A673 (cell line): Measurements from ENCODE around the gene FGFBP3. TPM values are rescaled to one million over a fixed set of nuclear protein-coding genes. Genes with fewer than 3 reads are reported as not detected.

Experiments
- BruUV-seq: library from RNA; stranded (reverse); fragments of 400-500 nt; replicated peaks from 2 replicates; lab custom pipeline; 2021; lab: Mats Ljungman, UMichigan
- CTCF ChIA-PET: fragments of 300-600 bp; sonication (Branson Sonifier 250); formaldehyde crosslinking; loops from one replicate; lab custom pipeline; 2022; ENCODE audit warnings: antibody characterized with exemption; lab: Charles Lee
- POLR2A ChIA-PET: fragments of 300-600 bp; sonication (Branson Sonifier 250); formaldehyde crosslinking; loops from one replicate; lab custom pipeline; 2022; ENCODE audit warnings: antibody characterized with exemption; ENCODE audit not compliant: low non-redundant PET; lab: Charles Lee
- DNase-seq: peaks from one replicate; pipeline ENCODE4 v3.0.0-alpha.2; 2015; ENCODE audit warnings: low spot score
- H3K27ac ChIP-seq: fragments of 200-600 bp; sonication (generic); 2 replicates; pipeline ENCODE4 v1.5.1; 2016; ENCODE audit warnings: mixed run types, low read depth, mild to moderate bottlenecking, mixed read lengths, antibody characterized with exemption, low read length; ENCODE audit not compliant: poor library complexity, severe bottlenecking
- H3K27me3 ChIP-seq: fragments of 200-600 bp; sonication (generic); replicated peaks from 2 replicates; pipeline ENCODE4 v1.6.1; 2017; ENCODE audit warnings: mixed run types, low read depth, mild to moderate bottlenecking, mixed read lengths, antibody characterized with exemption, low read length; ENCODE audit not compliant: insufficient read depth, poor library complexity
- H3K36me3 ChIP-seq: fragments of 200-600 bp; sonication (generic); 2 replicates; pipeline ENCODE4 v1.6.1; 2016; ENCODE audit warnings: mixed run types, mild to moderate bottlenecking, mixed read lengths, antibody characterized with exemption, low read length; ENCODE audit not compliant: insufficient read depth, poor library complexity, severe bottlenecking
- H3K4me1 ChIP-seq: fragments of 200-600 bp; sonication (generic); 2 replicates; pipeline ENCODE4 v1.6.1; 2017; ENCODE audit warnings: mixed run types, mild to moderate bottlenecking, mixed read lengths, antibody characterized with exemption, low read length; ENCODE audit not compliant: insufficient read depth, poor library complexity, severe bottlenecking
- H3K4me3 ChIP-seq: fragments of 200-600 bp; sonication (generic); 2 replicates; pipeline ENCODE4 v1.5.1; 2016; ENCODE audit warnings: low read depth, mixed run types, mild to moderate bottlenecking, mixed read lengths, low read length; ENCODE audit not compliant: poor library complexity, severe bottlenecking
- H3K9me3 ChIP-seq: fragments of 200-600 bp; sonication (generic); 2 replicates; pipeline ENCODE4 v1.6.1; 2016; ENCODE audit warnings: mixed run types, low read depth, mild to moderate bottlenecking, mixed read lengths, antibody characterized with exemption, low read length; ENCODE audit not compliant: poor library complexity, severe bottlenecking
- EZH2 ChIP-seq: fragments of 200-600 bp; sonication (generic); IDR thresholded peaks from 2 replicates; pipeline ENCODE4 v1.6.1; 2017; ENCODE audit warnings: borderline replicate concordance, low read depth, mild to moderate bottlenecking, mixed read lengths, antibody characterized with exemption, low read length; ENCODE audit not compliant: poor library complexity, severe bottlenecking
- intact Hi-C: fragments of 100-400 bp; cut with micrococcal nuclease; formaldehyde crosslinking; loops from one replicate; pipeline ENCODE4 v1.10.0; 2022; ENCODE audit not compliant: unreplicated experiment
- total RNA-seq: library from RNA; stranded (reverse); gene quantifications from 2 replicates; pipeline ENCODE4 v1.2.3, GENCODE V29; 2021
- TF ChIP-seq, protein P1 (sequence below): fragments of 300-800, 200-600 bp; sonication (generic); conservative IDR thresholded peaks from 2 replicates; pipeline ENCODE4 v1.5.1; 2017; ENCODE audit warnings: low read depth, mild to moderate bottlenecking, antibody characterized with exemption, low read length, moderate library complexity, mixed read lengths

Gene FGFBP3
- total RNA-seq, 1 experiment from 2014 or later, result 5.7 TPM

GRCh38 chr10:91880310-91880709 is 29.0 kb downstream of the FGFBP3 start:
- intact Hi-C loops, result no loop called here
- Histone ChIP-seq H3K27me3 (peaks cover 45% of the 10 kb centered on the region), H3K4me1 (peaks cover 30% of the 10 kb centered on the region), H3K9me3 (no peaks in the 10 kb centered on the region), H3K4me3 (no peak overlapping the region), H3K27ac (no peak overlapping the region), H3K36me3 (no peaks in the 10 kb centered on the region)
- ChIA-PET CTCF (no interaction called here), POLR2A (no interaction called here)
- DNase-seq, result no peak
- no TSS peak for BruUV-seq
- TF ChIP-seq, protein P1, sequence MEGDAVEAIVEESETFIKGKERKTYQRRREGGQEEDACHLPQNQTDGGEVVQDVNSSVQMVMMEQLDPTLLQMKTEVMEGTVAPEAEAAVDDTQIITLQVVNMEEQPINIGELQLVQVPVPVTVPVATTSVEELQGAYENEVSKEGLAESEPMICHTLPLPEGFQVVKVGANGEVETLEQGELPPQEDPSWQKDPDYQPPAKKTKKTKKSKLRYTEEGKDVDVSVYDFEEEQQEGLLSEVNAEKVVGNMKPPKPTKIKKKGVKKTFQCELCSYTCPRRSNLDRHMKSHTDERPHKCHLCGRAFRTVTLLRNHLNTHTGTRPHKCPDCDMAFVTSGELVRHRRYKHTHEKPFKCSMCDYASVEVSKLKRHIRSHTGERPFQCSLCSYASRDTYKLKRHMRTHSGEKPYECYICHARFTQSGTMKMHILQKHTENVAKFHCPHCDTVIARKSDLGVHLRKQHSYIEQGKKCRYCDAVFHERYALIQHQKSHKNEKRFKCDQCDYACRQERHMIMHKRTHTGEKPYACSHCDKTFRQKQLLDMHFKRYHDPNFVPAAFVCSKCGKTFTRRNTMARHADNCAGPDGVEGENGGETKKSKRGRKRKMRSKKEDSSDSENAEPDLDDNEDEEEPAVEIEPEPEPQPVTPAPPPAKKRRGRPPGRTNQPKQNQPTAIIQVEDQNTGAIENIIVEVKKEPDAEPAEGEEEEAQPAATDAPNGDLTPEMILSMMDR, result no peak
- TF ChIP-seq EZH2, result no peak

DNA sequence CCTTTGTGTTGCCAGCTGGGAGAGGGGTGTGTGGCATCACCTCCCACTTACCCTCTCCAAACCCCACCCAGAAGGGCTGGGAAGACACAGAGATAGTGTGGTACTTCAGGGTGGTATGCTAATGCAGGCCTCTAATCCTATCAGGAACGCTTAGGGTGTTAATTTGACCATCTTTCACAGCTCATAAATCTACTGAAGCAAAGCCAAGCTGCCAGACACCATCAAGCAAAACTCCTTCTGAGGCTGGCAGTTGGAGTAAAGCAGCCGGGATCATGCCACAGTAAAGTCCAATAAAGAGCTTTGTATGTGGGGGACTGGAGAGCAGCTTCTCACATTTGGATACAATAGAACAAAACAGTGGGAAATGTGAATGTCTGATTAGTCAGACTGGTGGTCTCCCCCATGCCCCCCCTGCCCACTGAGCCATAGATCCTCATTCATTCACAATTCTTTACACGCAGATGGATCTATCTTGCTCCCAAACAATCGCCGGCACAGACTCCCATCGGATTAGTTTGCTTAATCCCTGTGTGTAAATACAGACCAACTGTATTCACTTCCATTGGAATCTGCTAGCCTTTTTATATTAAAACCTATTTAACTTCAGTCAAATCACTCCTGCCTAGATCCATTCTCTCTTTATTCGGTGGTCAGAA is 29.6 kb downstream of the FGFBP3 start:
- POLR2A ChIA-PET, result no interaction called here
- BruUV-seq, result no TSS peak
- peaks cover 27% of the 10 kb centered on the region for H3K4me1 ChIP-seq
- CTCF ChIA-PET, result no interaction called here
- peak; percentile 88 for DNase-seq
- TF ChIP-seq, protein P1, result no peak
- TF ChIP-seq EZH2, result no peak
- peaks cover 52% of the 10 kb centered on the region for H3K27me3 ChIP-seq
- H3K9me3 ChIP-seq, result no peaks in the 10 kb centered on the region
- no peaks in the 10 kb centered on the region for H3K36me3 ChIP-seq
- intact Hi-C loops, result no loop called here
- no peak overlapping the region for H3K27ac ChIP-seq
- no peak overlapping the region for H3K4me3 ChIP-seq

- TF ChIP-seq EZH2, result no peak
- TF ChIP-seq, protein P1, result no peak
- intact Hi-C loops, result no loop called here
- H3K27ac ChIP-seq, result no peak overlapping the region
- BruUV-seq, result no TSS peak
- POLR2A ChIA-PET, result no interaction called here
- no peaks in the 10 kb centered on the region for H3K9me3 ChIP-seq
- peaks cover 13% of the 10 kb centered on the region for H3K4me1 ChIP-seq
- H3K4me3 ChIP-seq, result no peak overlapping the region
- peaks cover 30% of the 10 kb centered on the region for H3K27me3 ChIP-seq
- no peaks in the 10 kb centered on the region for H3K36me3 ChIP-seq
- CTCF ChIA-PET, result no interaction called here
- no peak for DNase-seq
Measured at GRCh38 chr10:91875779-91876178, 33.5 kb downstream of the FGFBP3 start.
